ENCODE data around the gene FAM72A.
"Not testable (repeated sequence)": the region's sequence is repeated elsewhere in the genome, so short reads cannot be mapped to it uniquely, and the experiment has no call there.

Gene FAM72A

GRCh38 chr1:206219514-206220331, 17.1 kb upstream of the FAM72A start:
- DNase-seq (ENCODE audit: low read depth in 1 of 2, low spot score in 1 of 2); in situ Hi-C loops (cut with HindIII; ENCODE audit: low pct_unique_long_range_greater_than_20kb, low sequenced_read_pairs): not testable (repeated sequence)

- in situ Hi-C loops (cut with HindIII; ENCODE audit: low pct_unique_long_range_greater_than_20kb, low sequenced_read_pairs); DNase-seq (ENCODE audit: low read depth in 1 of 2, low spot score in 1 of 2): not testable (repeated sequence)
Measured at GRCh38 chr1:206218765-206219164, 16.1 kb upstream of the FAM72A start.

GRCh38 chr1:206218285-206218684, 15.6 kb upstream of the FAM72A start:
- DNase-seq (ENCODE audit: low read depth in 1 of 2, low spot score in 1 of 2); in situ Hi-C loops (cut with HindIII; ENCODE audit: low pct_unique_long_range_greater_than_20kb, low sequenced_read_pairs): not testable (repeated sequence)

- in situ Hi-C loops (cut with HindIII; ENCODE audit: low pct_unique_long_range_greater_than_20kb, low sequenced_read_pairs); DNase-seq (ENCODE audit: low read depth in 1 of 2, low spot score in 1 of 2): not testable (repeated sequence)
Measured at GRCh38 chr1:206215600-206216392, 13.2 kb upstream of the FAM72A start.

GRCh38 chr1:206210802-206211201, 8.2 kb upstream of the FAM72A start:
- not testable (repeated sequence) for DNase-seq (ENCODE audit: low read depth in 1 of 2, low spot score in 1 of 2)

GRCh38 chr1:206205569-206205968, 2.9 kb upstream of the FAM72A start:
- in situ Hi-C loops (cut with HindIII; ENCODE audit: low pct_unique_long_range_greater_than_20kb, low sequenced_read_pairs); DNase-seq (ENCODE audit: low read depth in 1 of 2, low spot score in 1 of 2): not testable (repeated sequence)

More at GRCh38 chr1:206210802-206211201, 8.2 kb upstream of the FAM72A start:
- in situ Hi-C loops (cut with HindIII; ENCODE audit: low pct_unique_long_range_greater_than_20kb, low sequenced_read_pairs) = not testable (repeated sequence)

GRCh38 chr1:206204871-206205270, 2.2 kb upstream of the FAM72A start:
- in situ Hi-C loops (cut with HindIII; ENCODE audit: low pct_unique_long_range_greater_than_20kb, low sequenced_read_pairs) = not testable (repeated sequence)
- peak in 1 of 2 experiments; percentile 1 for DNase-seq (ENCODE audit: low read depth in 1 of 2, low spot score in 1 of 2)

- DNase-seq (ENCODE audit: low read depth in 1 of 2, low spot score in 1 of 2); in situ Hi-C loops (cut with HindIII; ENCODE audit: low pct_unique_long_range_greater_than_20kb, low sequenced_read_pairs): not testable (repeated sequence)
Measured at GRCh38 chr1:206204159-206204511, 1.5 kb upstream of the FAM72A start.

GRCh38 chr1:206203364-206204158, 922 bp upstream of the FAM72A start, which contains the start of gene SRGAP2:
SRGAP2 (plus strand) TSS chr1:206203541; CDS start chr1:206205971, 2,430 bp downstream.
- in situ Hi-C loops (cut with HindIII; ENCODE audit: low pct_unique_long_range_greater_than_20kb, low sequenced_read_pairs) = not testable (repeated sequence)
- peak in 1 of 2 experiments; percentile 82 for DNase-seq (ENCODE audit: low read depth in 1 of 2, low spot score in 1 of 2)

- in situ Hi-C loops (cut with HindIII; ENCODE audit: low pct_unique_long_range_greater_than_20kb, low sequenced_read_pairs); DNase-seq (ENCODE audit: low read depth in 1 of 2, low spot score in 1 of 2): not testable (repeated sequence)
Measured at GRCh38 chr1:206196748-206197424, 5.8 kb downstream of the FAM72A start.

- in situ Hi-C loops (cut with HindIII; ENCODE audit: low pct_unique_long_range_greater_than_20kb, low sequenced_read_pairs); DNase-seq (ENCODE audit: low read depth in 1 of 2, low spot score in 1 of 2): not testable (repeated sequence)
Measured at GRCh38 chr1:206195182-206195581, 7.5 kb downstream of the FAM72A start.

GRCh38 chr1:206186826-206187225, 15.8 kb downstream of the FAM72A start:
- in situ Hi-C loops (cut with HindIII; ENCODE audit: low pct_unique_long_range_greater_than_20kb, low sequenced_read_pairs); DNase-seq (ENCODE audit: low read depth in 1 of 2, low spot score in 1 of 2): not testable (repeated sequence)

- in situ Hi-C loops (cut with HindIII; ENCODE audit: low pct_unique_long_range_greater_than_20kb, low sequenced_read_pairs); DNase-seq (ENCODE audit: low read depth in 1 of 2, low spot score in 1 of 2): not testable (repeated sequence)
Measured at GRCh38 chr1:206185778-206186177, 16.9 kb downstream of the FAM72A start.

GRCh38 chr1:206183788-206184187, 18.9 kb downstream of the FAM72A start:
- DNase-seq (ENCODE audit: low read depth in 1 of 2, low spot score in 1 of 2); in situ Hi-C loops (cut with HindIII; ENCODE audit: low pct_unique_long_range_greater_than_20kb, low sequenced_read_pairs): not testable (repeated sequence)

GRCh38 chr1:206182368-206183317, 20.0 kb downstream of the FAM72A start:
- DNase-seq (ENCODE audit: low read depth in 1 of 2, low spot score in 1 of 2); in situ Hi-C loops (cut with HindIII; ENCODE audit: low pct_unique_long_range_greater_than_20kb, low sequenced_read_pairs): not testable (repeated sequence)

- DNase-seq (ENCODE audit: low read depth in 1 of 2, low spot score in 1 of 2); in situ Hi-C loops (cut with HindIII; ENCODE audit: low pct_unique_long_range_greater_than_20kb, low sequenced_read_pairs): not testable (repeated sequence)
Measured at GRCh38 chr1:206179666-206180065, 23.0 kb downstream of the FAM72A start.
